Effector memory CD4-positive, alpha-beta T cell (primary cell): ENCODE measurements around the gene GSAP.

Source experiments
- DNase-seq, 3 donors: peaks; one replicate each; pipeline ENCODE4 v3.0.0-alpha.2; 2020
- H3K27ac ChIP-seq: 2 replicates; pipeline ENCODE4 v1.7.0; 2013; ENCODE audit warnings: mild to moderate bottlenecking, low read length, moderate library complexity; ENCODE audit not compliant: insufficient read depth, poor library complexity, severe bottlenecking
- H3K27me3 ChIP-seq: replicated peaks from 2 replicates; pipeline ENCODE4 v1.7.0; 2013; ENCODE audit warnings: mild to moderate bottlenecking, low read length; ENCODE audit not compliant: insufficient read depth, control insufficient read depth, poor library complexity, severe bottlenecking
- H3K36me3 ChIP-seq: 2 replicates; pipeline ENCODE4 v1.7.0; 2013; ENCODE audit warnings: mild to moderate bottlenecking, low read length, moderate library complexity; ENCODE audit not compliant: control insufficient read depth, insufficient read depth
- H3K4me1 ChIP-seq: 2 replicates; pipeline ENCODE4 v1.7.0; 2013; ENCODE audit warnings: low read length, mild to moderate bottlenecking; ENCODE audit not compliant: control insufficient read depth, insufficient read depth, poor library complexity, severe bottlenecking
- H3K4me3 ChIP-seq: 2 replicates; pipeline ENCODE4 v1.7.0; 2013; ENCODE audit warnings: low read length, low read depth, mild to moderate bottlenecking; ENCODE audit not compliant: insufficient read depth, poor library complexity, severe bottlenecking
- H3K9me3 ChIP-seq: 2 replicates; pipeline ENCODE4 v1.7.0; 2013; ENCODE audit warnings: mild to moderate bottlenecking, low read length, moderate library complexity; ENCODE audit not compliant: control insufficient read depth

Gene GSAP

GRCh38 chr7:77326131-77326530 is 90.0 kb downstream of the GSAP start:
- peaks cover 10% of the 10 kb centered on the region for H3K4me1 ChIP-seq
- no peak for DNase-seq

GRCh38 chr7:77321300-77321699 is 94.8 kb downstream of the GSAP start:
- no peak overlapping the region for H3K4me3 ChIP-seq
- peaks cover 3% of the 10 kb centered on the region for H3K36me3 ChIP-seq
- H3K27ac ChIP-seq, result no peak overlapping the region
- no peaks in the 10 kb centered on the region for H3K9me3 ChIP-seq
- no peaks in the 10 kb centered on the region for H3K27me3 ChIP-seq
- no peak for DNase-seq
- no peaks in the 10 kb centered on the region for H3K4me1 ChIP-seq

More at GRCh38 chr7:77326131-77326530, 90.0 kb downstream of the GSAP start:
- H3K27ac ChIP-seq, result no peak overlapping the region
- H3K36me3 ChIP-seq, result no peaks in the 10 kb centered on the region
- H3K4me3 ChIP-seq, result no peak overlapping the region
- no peaks in the 10 kb centered on the region for H3K27me3 ChIP-seq
- no peaks in the 10 kb centered on the region for H3K9me3 ChIP-seq

GRCh38 chr7:77320714-77321113 is 95.4 kb downstream of the GSAP start:
- Histone ChIP-seq H3K27ac (no peak overlapping the region), H3K27me3 (no peaks in the 10 kb centered on the region), H3K4me1 (no peaks in the 10 kb centered on the region), H3K4me3 (no peak overlapping the region), H3K36me3 (peaks cover 3% of the 10 kb centered on the region), H3K9me3 (no peaks in the 10 kb centered on the region)
- no peak for DNase-seq

GRCh38 chr7:77320137-77320536 is 96.0 kb downstream of the GSAP start:
- Histone ChIP-seq H3K36me3 (peaks cover 3% of the 10 kb centered on the region), H3K9me3 (no peaks in the 10 kb centered on the region)
- DNase-seq, result no peak

GRCh38 chr7:77318019-77318418 is 98.1 kb downstream of the GSAP start:
- no peaks in the 10 kb centered on the region for H3K27me3 ChIP-seq
- H3K27ac ChIP-seq, result no peak overlapping the region
- DNase-seq, result no peak
- peaks cover 11% of the 10 kb centered on the region for H3K36me3 ChIP-seq
- no peak overlapping the region for H3K4me3 ChIP-seq
- H3K9me3 ChIP-seq, result no peaks in the 10 kb centered on the region
- H3K4me1 ChIP-seq, result no peaks in the 10 kb centered on the region

More at GRCh38 chr7:77320137-77320536, 96.0 kb downstream of the GSAP start:
- no peaks in the 10 kb centered on the region for H3K27me3 ChIP-seq
- no peak overlapping the region for H3K4me3 ChIP-seq
- H3K27ac ChIP-seq, result no peak overlapping the region
- H3K4me1 ChIP-seq, result no peaks in the 10 kb centered on the region

- no peaks in the 10 kb centered on the region for H3K4me1 ChIP-seq
- H3K36me3 ChIP-seq, result peaks cover 11% of the 10 kb centered on the region
- no peaks in the 10 kb centered on the region for H3K27me3 ChIP-seq
- no peak overlapping the region for H3K4me3 ChIP-seq
- H3K9me3 ChIP-seq, result no peaks in the 10 kb centered on the region
- H3K27ac ChIP-seq, result no peak overlapping the region
- DNase-seq, result no peak
Measured at GRCh38 chr7:77316219-77316978, 99.8 kb downstream of the GSAP start.

- H3K27ac ChIP-seq, result no peak overlapping the region
- no peak for DNase-seq
- H3K4me1 ChIP-seq, result no peaks in the 10 kb centered on the region
- H3K9me3 ChIP-seq, result no peaks in the 10 kb centered on the region
- H3K36me3 ChIP-seq, result peaks cover 8% of the 10 kb centered on the region
- H3K4me3 ChIP-seq, result no peak overlapping the region
- no peaks in the 10 kb centered on the region for H3K27me3 ChIP-seq
Measured at GRCh38 chr7:77315182-77315591, 101.0 kb downstream of the GSAP start.

GRCh38 chr7:77313876-77314480 is 102.2 kb downstream of the GSAP start:
- no peaks in the 10 kb centered on the region for H3K27me3 ChIP-seq

GRCh38 chr7:77313085-77313484 is 103.1 kb downstream of the GSAP start:
- no peaks in the 10 kb centered on the region for H3K27me3 ChIP-seq
- no peak overlapping the region for H3K27ac ChIP-seq
- H3K4me1 ChIP-seq, result no peaks in the 10 kb centered on the region
- no peaks in the 10 kb centered on the region for H3K9me3 ChIP-seq
- H3K36me3 ChIP-seq, result peaks cover 8% of the 10 kb centered on the region
- no peak overlapping the region for H3K4me3 ChIP-seq
- DNase-seq, result no peak

More at GRCh38 chr7:77313876-77314480, 102.2 kb downstream of the GSAP start:
- Histone ChIP-seq H3K27ac (no peak overlapping the region), H3K4me3 (no peak overlapping the region), H3K4me1 (no peaks in the 10 kb centered on the region), H3K9me3 (no peaks in the 10 kb centered on the region), H3K36me3 (peaks cover 8% of the 10 kb centered on the region)
- DNase-seq, result no peak

- H3K4me1 ChIP-seq, result no peaks in the 10 kb centered on the region
- H3K4me3 ChIP-seq, result no peak overlapping the region
- H3K27ac ChIP-seq, result no peak overlapping the region
- no peak for DNase-seq
- no peaks in the 10 kb centered on the region for H3K27me3 ChIP-seq
- no peaks in the 10 kb centered on the region for H3K9me3 ChIP-seq
- peaks cover 8% of the 10 kb centered on the region for H3K36me3 ChIP-seq
Measured at GRCh38 chr7:77310982-77311381, 105.2 kb downstream of the GSAP start.
